ENCODE results near the gene ADPRH.

- TF ChIP-seq GATA2 (IDR thresholded peaks at IDR 0.05; ENCODE audit: low read depth, low read length) (no peak), GATA3 (IDR thresholded peaks at IDR 0.05; ENCODE audit: low read depth, low read length) (no peak)
These were observed 22.0 kb upstream of the ADPRH start for GRCh38 chr3:119557192-119557876.

Measured in SH-SY5Y (cell line).